OCI-LY3 (cell line): ENCODE results near the gene LHCGR.

ENCODE experiments used
- H2AFZ ChIP-seq: fragments of 200-600, 300-600 bp; shearing (Covaris generic); 2 replicates; pipeline ENCODE4 v1.6.0; 2014; ENCODE audit warnings: antibody characterized with exemption, low read depth, low read length
- H3K27ac ChIP-seq: fragments of 200-600, 300-600 bp; sonication (generic); 2 replicates; pipeline ENCODE4 v1.5.1; 2014; ENCODE audit warnings: mild to moderate bottlenecking, low read length, moderate library complexity, mixed read lengths
- H3K27me3 ChIP-seq: fragments of 200-600, 300-600 bp; sonication (generic); 2 replicates; pipeline ENCODE4 v1.6.1; 2014; ENCODE audit warnings: low read depth, low read length, mixed read lengths
- H3K36me3 ChIP-seq: fragments of 200-600, 300-600 bp; sonication (generic); replicated peaks from 2 replicates; pipeline ENCODE3; 2014; ENCODE audit warnings: low read depth, low read length, mixed read lengths
- H3K4me1 ChIP-seq: fragments of 300-600, 200-600 bp; sonication (generic); 2 replicates; pipeline ENCODE4 v1.6.1; 2014; ENCODE audit warnings: low read length, mixed read lengths
- H3K4me2 ChIP-seq: fragments of 200-600, 300-600 bp; sonication (generic); 2 replicates; pipeline ENCODE4 v1.6.1; 2014; ENCODE audit warnings: low read length, mixed read lengths
- H3K4me3 ChIP-seq: fragments of 300-600, 200-600 bp; sonication (generic); 2 replicates; pipeline ENCODE4 v1.5.1; 2014; ENCODE audit warnings: antibody characterized with exemption, mild to moderate bottlenecking, low read length, moderate library complexity
- H3K79me2 ChIP-seq: fragments of 300-600, 200-600 bp; shearing (Covaris generic); 2 replicates; pipeline ENCODE4 v1.6.1; 2014; ENCODE audit warnings: mild to moderate bottlenecking, low read length, mixed read lengths
- H3K9ac ChIP-seq: fragments of 300-600, 200-600 bp; shearing (Covaris generic); 2 replicates; pipeline ENCODE4 v1.6.0; 2014; ENCODE audit warnings: mild to moderate bottlenecking, low read length, moderate library complexity
- H3K9me3 ChIP-seq: fragments of 200-600, 300-600 bp; shearing (Covaris generic); 2 replicates; pipeline ENCODE4 v1.6.1; 2014; ENCODE audit warnings: low read length, mixed read lengths; ENCODE audit not compliant: insufficient read depth
- H4K20me1 ChIP-seq: fragments of 200-600, 300-600 bp; sonication (generic); 2 replicates; pipeline ENCODE4 v1.6.1; 2016; ENCODE audit warnings: low read length, mixed read lengths; ENCODE audit not compliant: insufficient read depth
- CTCF ChIP-seq: fragments of 200-600, 300-600 bp; sonication (generic); IDR thresholded peaks from 2 replicates; pipeline ENCODE4 v1.5.1; 2014; ENCODE audit warnings: antibody characterized with exemption, low read length, low read depth
- EZH2phosphoT487 ChIP-seq: fragments of 200-600 bp; shearing (Covaris generic); IDR thresholded peaks from 2 replicates; pipeline ENCODE4 v1.6.1; 2018; ENCODE audit warnings: antibody characterized with exemption, mixed run types, low read depth

LHCGR gene

GRCh38 chr2:48717846-48718245 lies 37.7 kb downstream of the LHCGR start:
- TF ChIP-seq EZH2phosphoT487 (no peak), CTCF (no peak)
- Histone ChIP-seq H3K27me3 (no peaks in the 10 kb centered on the region), H4K20me1 (no peaks in the 10 kb centered on the region), H3K9ac (no peak overlapping the region), H3K9me3 (no peaks in the 10 kb centered on the region), H2AFZ (no peak overlapping the region), H3K27ac (no peak overlapping the region), H3K4me3 (no peak overlapping the region), H3K4me2 (no peak overlapping the region), H3K36me3 (no peaks in the 10 kb centered on the region), H3K79me2 (no peaks in the 10 kb centered on the region), H3K4me1 (no peaks in the 10 kb centered on the region)

GRCh38 chr2:48715956-48716355 lies 39.6 kb downstream of the LHCGR start:
- no peaks in the 10 kb centered on the region for H3K4me1 ChIP-seq
- no peak overlapping the region for H3K9ac ChIP-seq
- no peaks in the 10 kb centered on the region for H3K79me2 ChIP-seq
- no peaks in the 10 kb centered on the region for H3K36me3 ChIP-seq
- H3K4me3 ChIP-seq = no peak overlapping the region
- H4K20me1 ChIP-seq = no peaks in the 10 kb centered on the region
- H3K27me3 ChIP-seq = no peaks in the 10 kb centered on the region
- no peak for TF ChIP-seq CTCF
- TF ChIP-seq EZH2phosphoT487 = no peak
- no peak overlapping the region for H3K27ac ChIP-seq
- H3K4me2 ChIP-seq = no peak overlapping the region
- H2AFZ ChIP-seq = no peak overlapping the region
- no peaks in the 10 kb centered on the region for H3K9me3 ChIP-seq

GRCh38 chr2:48715042-48715899 lies 40.3 kb downstream of the LHCGR start:
- no peaks in the 10 kb centered on the region for H3K79me2 ChIP-seq
- no peaks in the 10 kb centered on the region for H3K4me1 ChIP-seq
- H3K9me3 ChIP-seq = no peaks in the 10 kb centered on the region
- TF ChIP-seq CTCF = no peak
- no peak for TF ChIP-seq EZH2phosphoT487
- H3K9ac ChIP-seq = no peak overlapping the region
- no peak overlapping the region for H3K4me3 ChIP-seq
- H3K36me3 ChIP-seq = no peaks in the 10 kb centered on the region
- no peak overlapping the region for H3K4me2 ChIP-seq
- H3K27me3 ChIP-seq = no peaks in the 10 kb centered on the region
- H3K27ac ChIP-seq = no peak overlapping the region
- no peaks in the 10 kb centered on the region for H4K20me1 ChIP-seq
- H2AFZ ChIP-seq = no peak overlapping the region

GRCh38 chr2:48714245-48714644 lies 41.3 kb downstream of the LHCGR start:
- TF ChIP-seq EZH2phosphoT487 = no peak
- no peak for TF ChIP-seq CTCF
- Histone ChIP-seq H3K9ac (no peak overlapping the region), H3K9me3 (no peaks in the 10 kb centered on the region), H3K27ac (no peak overlapping the region), H3K27me3 (no peaks in the 10 kb centered on the region), H3K36me3 (no peaks in the 10 kb centered on the region), H3K4me3 (no peak overlapping the region), H3K4me1 (no peaks in the 10 kb centered on the region), H2AFZ (no peak overlapping the region), H3K79me2 (no peaks in the 10 kb centered on the region), H3K4me2 (no peak overlapping the region), H4K20me1 (no peaks in the 10 kb centered on the region)
